Neuronal stem cell (in vitro differentiated cells): Measurements from ENCODE around the gene LRMDA.

Experiments used
- DNase-seq: peaks from one replicate; pipeline ENCODE4 v3.0.0-alpha.2; 2013; ENCODE audit warnings: low spot score
- H2AFZ ChIP-seq: one replicate; pipeline ENCODE4 v1.6.1; 2013; ENCODE audit warnings: mild to moderate bottlenecking, low read length, inconsistent platforms
- H2AK5ac ChIP-seq: 2 replicates; pipeline ENCODE4 v1.6.1; 2013; ENCODE audit warnings: low read depth, mild to moderate bottlenecking, inconsistent platforms, low read length, moderate library complexity, mixed read lengths
- H2BK120ac ChIP-seq: 2 replicates; pipeline ENCODE4 v1.6.1; 2013; ENCODE audit warnings: low read depth, mild to moderate bottlenecking, inconsistent platforms, low read length, moderate library complexity, mixed read lengths
- H2BK12ac ChIP-seq: one replicate; pipeline ENCODE4 v1.6.1; 2013; ENCODE audit warnings: low read length, inconsistent platforms
- H2BK15ac ChIP-seq: 2 replicates; pipeline ENCODE4 v1.6.1; 2013; ENCODE audit warnings: mild to moderate bottlenecking, low read length, inconsistent platforms, mixed read lengths
- H2BK5ac ChIP-seq: one replicate; pipeline ENCODE4 v1.6.1; 2013; ENCODE audit warnings: inconsistent platforms, mild to moderate bottlenecking, low read length, moderate library complexity
- H3K14ac ChIP-seq: one replicate; pipeline ENCODE4 v1.6.1; 2013; ENCODE audit warnings: low read length, inconsistent platforms
- H3K18ac ChIP-seq: 2 replicates; pipeline ENCODE4 v1.6.1; 2013; ENCODE audit warnings: low read length, inconsistent platforms
- H3K23ac ChIP-seq: 2 replicates; pipeline ENCODE4 v1.6.1; 2013; ENCODE audit warnings: low read depth, mild to moderate bottlenecking, mixed read lengths, low read length, inconsistent platforms; ENCODE audit not compliant: poor library complexity
- H3K27ac ChIP-seq: replicated peaks from 3 replicates; pipeline ENCODE4 v1.5.1; 2013; ENCODE audit warnings: low read length, inconsistent platforms
- H3K27me3 ChIP-seq, 3 experiments: 2 replicates each; pipeline ENCODE4 v1.6.1; 2013; ENCODE audit warnings: low read length in 3 of 3, mild to moderate bottlenecking in 2 of 3, inconsistent platforms in 1 of 3, low read depth in 1 of 3, mixed read lengths in 1 of 3, moderate library complexity in 1 of 3; ENCODE audit not compliant: control insufficient read depth in 3 of 3, insufficient read depth in 3 of 3
- H3K36me3 ChIP-seq, 2 donors: replicated peaks in 1 of 2; 2 replicates each; pipeline ENCODE4 v1.6.1; 2013; ENCODE audit warnings: low read length in 2 of 2; ENCODE audit not compliant: control insufficient read depth in 2 of 2, insufficient read depth in 2 of 2
- H3K4ac ChIP-seq: 2 replicates; pipeline ENCODE4 v1.6.1; 2013; ENCODE audit warnings: inconsistent platforms, mild to moderate bottlenecking, low read length, moderate library complexity
- H3K4me1 ChIP-seq, 2 donors: 1 replicate in 1 of 2; 2 replicates in 1 of 2; pipeline ENCODE4 v1.6.1; 2013; ENCODE audit warnings: low read length in 2 of 2, low read depth in 1 of 2; ENCODE audit not compliant: control insufficient read depth in 2 of 2, insufficient read depth in 1 of 2
- H3K4me2 ChIP-seq: one replicate; pipeline ENCODE4 v1.6.1; 2013; ENCODE audit warnings: mild to moderate bottlenecking, low read length, inconsistent platforms; ENCODE audit not compliant: insufficient read depth, poor library complexity, severe bottlenecking
- H3K4me3 ChIP-seq, 2 donors: 2 replicates each; pipeline ENCODE4 v1.5.1; 2013; ENCODE audit warnings: low read length in 2 of 2, mild to moderate bottlenecking in 2 of 2, inconsistent platforms in 1 of 2, moderate library complexity in 1 of 2
- H3K79me1 ChIP-seq: one replicate; pipeline ENCODE4 v1.6.1; 2013; ENCODE audit warnings: low read depth, mild to moderate bottlenecking, inconsistent platforms, low read length, moderate library complexity
- H3K9ac ChIP-seq: one replicate; pipeline ENCODE4 v1.6.1; 2013; ENCODE audit warnings: mild to moderate bottlenecking, low read depth, low read length, inconsistent platforms; ENCODE audit not compliant: poor library complexity
- H3K9me3 ChIP-seq, 2 donors: replicated peaks in 1 of 2; 2 replicates each; pipeline versions ENCODE3 to v1.6.1; 2013; ENCODE audit warnings: low read length in 2 of 2, mild to moderate bottlenecking in 2 of 2, inconsistent platforms in 1 of 2, low read depth in 1 of 2, mixed read lengths in 1 of 2, moderate library complexity in 1 of 2; ENCODE audit not compliant: control insufficient read depth in 2 of 2, insufficient read depth in 1 of 2
- H4K8ac ChIP-seq: one replicate; pipeline ENCODE4 v1.6.1; 2013; ENCODE audit warnings: low read depth, mild to moderate bottlenecking, inconsistent platforms, low read length, moderate library complexity
- H4K91ac ChIP-seq: one replicate; pipeline ENCODE4 v1.6.1; 2013; ENCODE audit warnings: low read length, low read depth, mild to moderate bottlenecking, inconsistent platforms; ENCODE audit not compliant: poor library complexity
- WGBS, 2 donors: extraction: QIAGEN DNeasy Blood & Tissue Kit; methylation state at CpG; one replicate each; pipeline ENCODE4 v1.1.7; 2013; ENCODE audit warnings: missing lambda C conversion rate in 2 of 2, mixed read lengths in 1 of 2; ENCODE audit not compliant: insufficient read length in 2 of 2, insufficient replicate concordance in 1 of 2; ENCODE audit errors: extremely low coverage in 2 of 2; 5-methylcytosine and 5-hydroxymethylcytosine counted together

Gene LRMDA

DNA sequence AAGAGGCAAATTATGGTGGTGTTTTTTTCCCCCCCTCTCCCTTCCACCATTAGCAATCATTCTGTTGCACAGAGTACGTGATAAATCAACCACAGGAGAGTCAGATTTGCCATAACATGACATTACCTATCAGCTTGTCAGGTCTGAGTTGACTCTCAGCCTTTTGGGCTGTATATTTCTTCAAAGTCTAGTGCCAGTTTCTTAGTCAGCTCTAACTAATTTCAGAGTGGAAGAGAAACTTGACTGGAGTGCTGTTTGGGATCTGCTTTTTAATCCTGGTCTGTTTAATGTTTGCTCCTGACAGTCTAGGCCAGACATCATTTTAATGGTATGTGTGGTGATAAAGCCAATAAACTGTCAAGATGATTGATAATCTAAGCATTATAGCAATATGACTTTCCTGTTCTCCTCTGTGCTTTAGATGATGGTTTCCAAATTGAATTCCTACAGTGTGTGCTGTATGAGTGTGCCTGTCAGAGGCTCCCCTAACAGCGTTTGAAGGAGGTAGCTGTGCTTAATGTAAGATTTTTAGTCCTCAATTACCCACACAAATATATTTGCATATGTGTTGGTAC is 76.9 kb downstream of the LRMDA start:
- Histone ChIP-seq H3K27ac (no peak overlapping the region), H2BK12ac (no peak overlapping the region), H2AFZ (no peak overlapping the region), H3K36me3 (no peaks in the 10 kb centered on the region), H3K4me2 (no peak overlapping the region), H4K91ac (no peak overlapping the region), H3K79me1 (no peaks in the 10 kb centered on the region), H3K4me3 (no peak overlapping the region), H2BK15ac (no peak overlapping the region), H4K8ac (no peak overlapping the region), H3K18ac (no peak overlapping the region), H3K23ac (no peak overlapping the region), H3K27me3 (no peaks in the 10 kb centered on the region), H2AK5ac (no peak overlapping the region), H2BK5ac (no peak overlapping the region), H3K14ac (no peak overlapping the region), H3K9ac (no peak overlapping the region), H2BK120ac (no peak overlapping the region), H3K4me1 (no peaks in the 10 kb centered on the region), H3K9me3 (no peaks in the 10 kb centered on the region), H3K4ac (no peak overlapping the region)
- WGBS, 2 donors = no CpG with 5 or more reads among the region's 2 CpGs
- no peak for DNase-seq

DNA sequence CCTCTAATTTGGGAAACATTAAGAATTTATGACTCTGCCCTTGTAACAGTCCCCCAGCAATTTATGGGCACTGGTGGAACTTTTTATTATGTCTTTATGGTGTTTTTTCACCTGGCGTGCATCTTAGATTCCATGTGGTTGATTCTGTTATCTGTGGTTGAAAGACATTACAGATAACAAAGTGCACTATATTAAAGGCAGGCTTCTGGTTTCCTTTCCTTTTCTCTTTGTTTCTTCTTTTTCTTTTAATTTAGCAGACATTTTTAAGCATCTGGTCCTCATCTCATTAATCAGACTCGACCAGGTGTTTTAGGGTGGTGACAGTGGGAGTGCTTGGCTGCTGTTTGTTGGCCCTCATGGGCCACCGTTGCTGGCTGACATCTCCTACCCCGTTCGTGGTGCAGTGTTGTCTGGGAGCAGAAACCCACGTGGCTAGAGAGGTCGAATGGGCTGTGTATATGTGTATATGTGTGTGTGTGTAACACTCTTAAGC is 77.4 kb downstream of the LRMDA start:
- Histone ChIP-seq H3K9ac (no peak overlapping the region), H2BK120ac (no peak overlapping the region), H3K9me3 (no peaks in the 10 kb centered on the region), H4K8ac (no peak overlapping the region), H3K79me1 (no peaks in the 10 kb centered on the region), H3K4me2 (no peak overlapping the region), H3K18ac (no peak overlapping the region), H3K27ac (no peak overlapping the region), H2BK15ac (no peak overlapping the region), H2AFZ (no peak overlapping the region), H3K14ac (no peak overlapping the region), H3K4me3 (no peak overlapping the region), H3K36me3 (no peaks in the 10 kb centered on the region), H2BK12ac (no peak overlapping the region), H2BK5ac (no peak overlapping the region), H3K4ac (no peak overlapping the region), H2AK5ac (no peak overlapping the region), H4K91ac (no peak overlapping the region), H3K23ac (no peak overlapping the region), H3K27me3 (no peaks in the 10 kb centered on the region), H3K4me1 (no peaks in the 10 kb centered on the region)
- DNase-seq = no peak
- WGBS, 2 donors = no CpG with 5 or more reads among the region's 7 CpGs

DNA sequence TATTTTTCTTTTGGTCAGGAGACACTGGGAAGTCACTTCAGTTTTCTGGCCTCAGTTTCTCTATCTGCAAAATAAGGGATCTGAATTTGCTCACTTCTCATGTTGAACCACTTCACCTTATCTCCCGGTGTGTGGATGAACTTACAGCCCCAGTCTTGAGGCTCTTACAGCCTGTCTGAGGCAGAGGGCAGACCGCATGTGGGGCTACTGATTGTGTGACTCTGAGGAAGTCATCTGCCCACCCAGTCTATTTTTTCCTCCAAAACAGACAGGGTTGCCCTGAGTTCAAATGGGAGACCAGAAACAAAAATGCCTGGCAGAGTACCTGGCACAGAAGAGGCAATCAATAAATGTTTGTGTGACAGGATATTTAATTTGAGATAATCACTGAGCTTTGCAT is 78.3 kb downstream of the LRMDA start:
- no CpG with 5 or more reads among the region's 2 CpGs for WGBS, 2 donors
- Histone ChIP-seq H3K27me3 (no peaks in the 10 kb centered on the region), H3K36me3 (no peaks in the 10 kb centered on the region)

GRCh38 chr10:75511011-75511410 is 79.6 kb downstream of the LRMDA start:
- H3K9me3 ChIP-seq = peaks cover 0 to 7% of the 10 kb centered on the region in 2 donors
- no peak overlapping the region for H2AK5ac ChIP-seq
- no peak overlapping the region for H4K91ac ChIP-seq
- no peak overlapping the region for H3K4me2 ChIP-seq
- no peaks in the 10 kb centered on the region for H3K79me1 ChIP-seq
- WGBS, 2 donors = no CpG with 5 or more reads among the region's 8 CpGs
- no peaks in the 10 kb centered on the region for H3K36me3 ChIP-seq
- no peak overlapping the region for H2BK5ac ChIP-seq
- no peak overlapping the region for H4K8ac ChIP-seq
- no peak overlapping the region for H3K4me3 ChIP-seq
- H2BK120ac ChIP-seq = no peak overlapping the region
- no peaks in the 10 kb centered on the region for H3K27me3 ChIP-seq
- H3K23ac ChIP-seq = no peak overlapping the region
- H3K4ac ChIP-seq = no peak overlapping the region
- H2AFZ ChIP-seq = no peak overlapping the region
- no peaks in the 10 kb centered on the region for H3K4me1 ChIP-seq
- no peak overlapping the region for H2BK12ac ChIP-seq
- H3K9ac ChIP-seq = peak overlapping the region; percentile 21
- no peak overlapping the region for H3K27ac ChIP-seq
- H3K18ac ChIP-seq = peak overlapping the region; percentile 45
- H2BK15ac ChIP-seq = no peak overlapping the region
- no peak for DNase-seq
- no peak overlapping the region for H3K14ac ChIP-seq

More for the DNA sequence above, 78.3 kb downstream of the LRMDA start:
- peaks cover 0 to 5% of the 10 kb centered on the region in 2 donors for H3K9me3 ChIP-seq
- H3K18ac ChIP-seq = no peak overlapping the region
- no peaks in the 10 kb centered on the region for H3K4me1 ChIP-seq
- H4K8ac ChIP-seq = no peak overlapping the region
- no peak overlapping the region for H3K27ac ChIP-seq
- H3K14ac ChIP-seq = no peak overlapping the region
- H3K9ac ChIP-seq = no peak overlapping the region
- H3K23ac ChIP-seq = no peak overlapping the region
- H3K4me2 ChIP-seq = no peak overlapping the region
- H3K79me1 ChIP-seq = no peaks in the 10 kb centered on the region
- no peak for DNase-seq
- no peak overlapping the region for H2BK5ac ChIP-seq
- no peak overlapping the region for H2BK12ac ChIP-seq
- H2AK5ac ChIP-seq = no peak overlapping the region
- no peak overlapping the region for H2BK120ac ChIP-seq
- no peak overlapping the region for H4K91ac ChIP-seq
- no peak overlapping the region for H2BK15ac ChIP-seq
- H3K4me3 ChIP-seq = no peak overlapping the region
- H3K4ac ChIP-seq = no peak overlapping the region
- no peak overlapping the region for H2AFZ ChIP-seq
